Lower lobe of right lung (tissue), 2 donors: ENCODE results near the gene CFAP46. TPM values are rescaled to one million over a fixed set of nuclear protein-coding genes. Genes with fewer than 3 reads are reported as not detected.

ENCODE experiments used
- ATAC-seq, 2 donors: fragments of 200-7000 bp; cut with Tn5 transposase; one replicate each; pipeline ENCODE4 v1.9.1; 2020 to 2022; ENCODE audit warnings: mild to moderate bottlenecking in 2 of 2, moderate library complexity in 2 of 2
- DNase-seq: peaks from one replicate; pipeline ENCODE4 v3.0.0-alpha.2; 2020
- H3K27ac ChIP-seq: fragments of 200-600 bp; one replicate; pipeline ENCODE4 v1.8.0; 2022
- H3K27me3 ChIP-seq: fragments of 200-600 bp; one replicate; pipeline ENCODE4 v1.8.0; 2022; ENCODE audit warnings: low read depth
- H3K36me3 ChIP-seq: fragments of 200-600 bp; one replicate; pipeline ENCODE4 v1.8.0; 2022; ENCODE audit warnings: mild to moderate bottlenecking
- H3K4me1 ChIP-seq: fragments of 200-600 bp; one replicate; pipeline ENCODE4 v1.8.0; 2022
- H3K4me3 ChIP-seq: fragments of 200-600 bp; one replicate; pipeline ENCODE4 v1.8.0; 2022; ENCODE audit warnings: mild to moderate bottlenecking
- H3K9me3 ChIP-seq: fragments of 200-600 bp; one replicate; pipeline ENCODE4 v1.8.0; 2022
- CTCF ChIP-seq: fragments of 200-600 bp; IDR thresholded peaks from one replicate; pipeline ENCODE4 v1.8.0; 2022; ENCODE audit warnings: antibody characterized with exemption, mild to moderate bottlenecking
- intact Hi-C: fragments of 100-400 bp; cut with DNase I; formaldehyde crosslinking; loops from one replicate; pipeline ENCODE4 v1.11.0; 2022
- total RNA-seq: library from RNA; stranded (reverse); fragmentation: NEBNext Ultra II Directional; extraction: Animal tissue kit (Norgen Biotek cat#: 25700); gene quantifications from one replicate; pipeline ENCODE4 v1.2.1, GENCODE V29; 2021
- donor health status: DM: no; HTN: yes; CAD: no; lungs with severe emphysema.

CFAP46 gene
- total RNA-seq, 1 donor from 2014 or later, result 9.0 TPM

GRCh38 chr10:132985546-132985900 lies 43.2 kb upstream of the CFAP46 start:
- Histone ChIP-seq H3K36me3 (no peaks in the 10 kb centered on the region), H3K4me1 (no peaks in the 10 kb centered on the region), H3K27ac (no peak overlapping the region), H3K27me3 (peaks cover 13% of the 10 kb centered on the region), H3K9me3 (no peaks in the 10 kb centered on the region), H3K4me3 (no peak overlapping the region)
- ATAC-seq, result no peak
- intact Hi-C loops, result no loop called here
- TF ChIP-seq CTCF, result no peak
- peak; percentile 9 for DNase-seq

- no peak overlapping the region for H3K4me3 ChIP-seq
- intact Hi-C loops, result no loop called here
- ATAC-seq (no peak), DNase-seq (peak; percentile 32)
- no peaks in the 10 kb centered on the region for H3K4me1 ChIP-seq
- peaks cover 13% of the 10 kb centered on the region for H3K27me3 ChIP-seq
- TF ChIP-seq CTCF, result no peak
- H3K36me3 ChIP-seq, result no peaks in the 10 kb centered on the region
- H3K27ac ChIP-seq, result no peak overlapping the region
- no peaks in the 10 kb centered on the region for H3K9me3 ChIP-seq
Measured at GRCh38 chr10:132984801-132985545, 42.6 kb upstream of the CFAP46 start.

- intact Hi-C loops, result no loop called here
- no peaks in the 10 kb centered on the region for H3K9me3 ChIP-seq
- no peak overlapping the region for H3K27ac ChIP-seq
- no peak overlapping the region for H3K4me3 ChIP-seq
- DNase-seq (peak; percentile 42), ATAC-seq (no peak)
- H3K36me3 ChIP-seq, result no peaks in the 10 kb centered on the region
- H3K4me1 ChIP-seq, result no peaks in the 10 kb centered on the region
- peaks cover 13% of the 10 kb centered on the region for H3K27me3 ChIP-seq
- no peak for TF ChIP-seq CTCF
Measured at GRCh38 chr10:132984008-132984295, 41.6 kb upstream of the CFAP46 start.

GRCh38 chr10:132983252-132984007 lies 41.1 kb upstream of the CFAP46 start:
- peaks cover 13% of the 10 kb centered on the region for H3K27me3 ChIP-seq
- H3K36me3 ChIP-seq, result no peaks in the 10 kb centered on the region
- H3K4me3 ChIP-seq, result no peak overlapping the region
- no peaks in the 10 kb centered on the region for H3K4me1 ChIP-seq
- no peak overlapping the region for H3K27ac ChIP-seq
- ATAC-seq (no peak), DNase-seq (peak; percentile 38)
- intact Hi-C loops, result no loop called here
- H3K9me3 ChIP-seq, result no peaks in the 10 kb centered on the region
- TF ChIP-seq CTCF, result no peak

GRCh38 chr10:132982301-132982989 lies 40.1 kb upstream of the CFAP46 start:
- H3K4me1 ChIP-seq, result no peaks in the 10 kb centered on the region
- no peaks in the 10 kb centered on the region for H3K36me3 ChIP-seq
- ATAC-seq (no peak), DNase-seq (peak; percentile 37)
- H3K4me3 ChIP-seq, result no peak overlapping the region
- TF ChIP-seq CTCF, result no peak
- intact Hi-C loops, result no loop called here
- peaks cover 13% of the 10 kb centered on the region for H3K27me3 ChIP-seq
- no peak overlapping the region for H3K27ac ChIP-seq
- H3K9me3 ChIP-seq, result no peaks in the 10 kb centered on the region
